Ishikawa (cell line): ENCODE data around the gene DARS1.

Experiments used
- CEBPB ChIP-seq: IDR thresholded peaks from 2 replicates; pipeline ENCODE4 v1.6.1; 2012
- EGR1 ChIP-seq: IDR thresholded peaks from 2 replicates; pipeline ENCODE4 v1.6.1; 2012
- EP300 ChIP-seq: IDR thresholded peaks from 2 replicates; pipeline ENCODE4 v1.6.1; 2012; ENCODE audit warnings: borderline replicate concordance
- FOXM1 ChIP-seq: IDR thresholded peaks from 2 replicates; pipeline ENCODE4 v1.6.1; 2012; ENCODE audit warnings: low read depth, borderline replicate concordance
- RAD21 ChIP-seq: IDR thresholded peaks from 2 replicates; pipeline ENCODE4 v1.6.1; 2012; ENCODE audit warnings: low read depth
- TAF1 ChIP-seq: IDR thresholded peaks from 2 replicates; pipeline ENCODE4 v1.6.1; 2012; ENCODE audit warnings: low read depth, mild to moderate bottlenecking
- TEAD4 ChIP-seq: IDR thresholded peaks from 2 replicates; pipeline ENCODE4 v1.6.1; 2012
- USF1 ChIP-seq: IDR thresholded peaks from 2 replicates; pipeline ENCODE4 v1.6.1; 2012
- YY1 ChIP-seq: IDR thresholded peaks from 2 replicates; pipeline ENCODE4 v1.6.1; 2012; ENCODE audit warnings: low read depth
- ZBTB7A ChIP-seq: IDR thresholded peaks from 2 replicates; pipeline ENCODE4 v1.6.1; 2012; ENCODE audit warnings: low read depth

GRCh38 chr2:136032192-136032591, 46.8 kb upstream of the DARS1 start:
- TF ChIP-seq EGR1, result no peak
- no peak for TF ChIP-seq USF1
- TF ChIP-seq EP300, result no peak
- no peak for TF ChIP-seq FOXM1
- no peak for TF ChIP-seq CEBPB
- TF ChIP-seq RAD21, result no peak
- TF ChIP-seq TAF1, result no peak
- no peak for TF ChIP-seq TEAD4
- no peak for TF ChIP-seq ZBTB7A
- TF ChIP-seq YY1, result no peak
